HCT116 (cell line): Measurements from ENCODE around the gene HERPUD1. TPM values are rescaled to one million over a fixed set of nuclear protein-coding genes. Genes with fewer than 3 reads are reported as not detected.

Experiments used
- ATAC-seq: fragments of 200-7000 bp; cut with Tn5 transposase; 2 replicates; pipeline ENCODE4 v1.9.1; 2020; ENCODE audit warnings: mild to moderate bottlenecking, moderate library complexity
- BruUV-seq: library from RNA; stranded (reverse); fragments of 400-500 nt; replicated peaks from 2 replicates; lab custom pipeline; 2021; lab: Mats Ljungman, UMichigan
- CTCF ChIA-PET: fragments of 300-600 bp; sonication (Branson Sonifier 250); formaldehyde crosslinking; loops from one replicate; lab custom pipeline; 2021; ENCODE audit warnings: antibody characterized with exemption; lab: Charles Lee
- POLR2A ChIA-PET: fragments of 300-600, 350-600 bp; sonication (Branson Sonifier 250); formaldehyde crosslinking; loops from one replicate; lab custom pipeline; 2021; ENCODE audit warnings: antibody characterized with exemption; lab: Charles Lee
- RAD21 ChIA-PET, 2 experiments: fragments of 300-600 bp; sonication (Branson Sonifier 250); formaldehyde crosslinking; loops; one replicate each; lab custom pipeline; 2023; ENCODE audit warnings: low total read pairs in 2 of 2; ENCODE audit not compliant: uncharacterized antibody in 2 of 2, unreplicated experiment in 2 of 2, low non-redundant PET in 1 of 2; lab: Charles Lee
- DNase-seq: peaks from one replicate; pipeline ENCODE4 v3.0.0-alpha.2; 2010; ENCODE audit warnings: low read depth, low spot score
- H2AFZ ChIP-seq: fragments of 200-600 bp; shearing (Covaris generic), sonication (generic); 2 replicates; pipeline ENCODE4 v1.6.1; 2017; ENCODE audit warnings: low read depth, mixed run types, mixed read lengths, antibody characterized with exemption, low read length; ENCODE audit not compliant: poor library complexity, severe bottlenecking
- H3K27ac ChIP-seq: 2 replicates; pipeline ENCODE4 v1.5.1; 2012; ENCODE audit warnings: low read depth, low read length
- H3K27me3 ChIP-seq: fragments of 200-600 bp; sonication (generic); 2 replicates; pipeline ENCODE4 v1.6.1; 2016; ENCODE audit warnings: mixed run types, low read length, mixed read lengths; ENCODE audit not compliant: insufficient read depth
- H3K36me3 ChIP-seq, 2 experiments: fragments of 200-500 bp in 1 of 2; fragments of 200-600 bp in 1 of 2; sonication (Bioruptor generic) in 1 of 2; sonication (generic) in 1 of 2; 2 replicates each; pipeline versions ENCODE4 v1.5.1 to v1.6.1; 2014 to 2016; ENCODE audit warnings: low read length in 2 of 2, inconsistent platforms in 1 of 2, mixed read lengths in 1 of 2, mixed run types in 1 of 2; ENCODE audit not compliant: insufficient read depth in 2 of 2, control insufficient read depth in 1 of 2
- H3K4me1 ChIP-seq, 2 experiments: fragments of 200-600 bp in 1 of 2; sonication (generic) in 1 of 2; 2 replicates each; pipeline versions ENCODE4 v1.5.1 to v1.6.1; 2012 to 2017; ENCODE audit warnings: low read length in 2 of 2, inconsistent platforms in 1 of 2, mild to moderate bottlenecking in 1 of 2, mixed read lengths in 1 of 2, mixed run types in 1 of 2, moderate library complexity in 1 of 2; ENCODE audit not compliant: insufficient read depth in 2 of 2, control insufficient read depth in 1 of 2
- H3K4me2 ChIP-seq: fragments of 200-600 bp; sonication (generic); 2 replicates; pipeline ENCODE4 v1.6.1; 2017; ENCODE audit warnings: mixed run types, low read length, mixed read lengths
- H3K4me3 ChIP-seq, 2 experiments: fragments of 200-600 bp in 1 of 2; sonication (generic) in 1 of 2; replicated peaks in 1 of 2; 2 replicates each; pipeline ENCODE4 v1.5.1; 2011 to 2016; ENCODE audit warnings: low read length in 2 of 2, control low read depth in 1 of 2, low read depth in 1 of 2, mild to moderate bottlenecking in 1 of 2, mixed read lengths in 1 of 2, mixed run types in 1 of 2
- H3K79me2 ChIP-seq: fragments of 200-600 bp; sonication (generic); 2 replicates; pipeline ENCODE4 v1.6.1; 2017; ENCODE audit warnings: mild to moderate bottlenecking, mixed run types, low read length, moderate library complexity, mixed read lengths; ENCODE audit not compliant: insufficient read depth
- H3K9ac ChIP-seq: fragments of 200-600 bp; sonication (generic); 2 replicates; pipeline ENCODE4 v1.6.1; 2016; ENCODE audit warnings: low read length, mixed read lengths
- H3K9me2 ChIP-seq: fragments of 200-600 bp; sonication (generic), shearing (Covaris generic); 2 replicates; pipeline ENCODE4 v1.6.1; 2017; ENCODE audit warnings: mixed run types, mild to moderate bottlenecking, moderate library complexity; ENCODE audit not compliant: insufficient read depth
- H3K9me3 ChIP-seq, 2 experiments: fragments of 200-500 bp in 1 of 2; fragments of 200-600 bp in 1 of 2; sonication (Bioruptor generic) in 1 of 2; sonication (generic) in 1 of 2; 2 replicates each; pipeline ENCODE4 v1.6.1; 2014 to 2017; ENCODE audit warnings: low read length in 2 of 2, mixed read lengths in 2 of 2, inconsistent platforms in 1 of 2, low read depth in 1 of 2, mild to moderate bottlenecking in 1 of 2, mixed run types in 1 of 2, moderate library complexity in 1 of 2; ENCODE audit not compliant: control insufficient read depth in 1 of 2, insufficient read depth in 1 of 2
- H4K20me1 ChIP-seq: fragments of 200-600 bp; sonication (generic), shearing (Covaris generic); 2 replicates; pipeline ENCODE4 v1.6.1; 2017; ENCODE audit warnings: mixed run types, mild to moderate bottlenecking, moderate library complexity; ENCODE audit not compliant: insufficient read depth
- CBX3 ChIP-seq: IDR thresholded peaks from 2 replicates; pipeline ENCODE4 v1.6.1; 2012; ENCODE audit warnings: low read depth
- CEBPB ChIP-seq: IDR thresholded peaks from 2 replicates; pipeline ENCODE4 v1.6.1; 2012; ENCODE audit warnings: low read depth
- FOSL1 ChIP-seq: IDR thresholded peaks from 2 replicates; pipeline ENCODE4 v1.6.1; 2012; ENCODE audit warnings: low read depth
- JUND ChIP-seq: IDR thresholded peaks from 2 replicates; pipeline ENCODE4 v1.6.1; 2012
- SIN3A ChIP-seq: IDR thresholded peaks from 2 replicates; pipeline ENCODE4 v1.6.1; 2012; ENCODE audit warnings: low read depth
- SP1 ChIP-seq: IDR thresholded peaks from 2 replicates; pipeline ENCODE4 v1.6.1; 2012; ENCODE audit warnings: low read depth
- SRF ChIP-seq: IDR thresholded peaks from 2 replicates; pipeline ENCODE4 v1.6.1; 2012; ENCODE audit warnings: low read depth
- TCF7L2 ChIP-seq: IDR thresholded peaks from 2 replicates; pipeline ENCODE4 v1.7.0; 2011; ENCODE audit warnings: borderline replicate concordance, inconsistent platforms; ENCODE audit not compliant: insufficient read depth, insufficient read length; ENCODE audit errors: extremely low read depth
- intact Hi-C: fragments of 100-400 bp; cut with micrococcal nuclease; formaldehyde crosslinking; loops from 2 replicates; pipeline ENCODE4 v1.10.0; 2022
- total RNA-seq: library from RNA; stranded (reverse); gene quantifications from one replicate; pipeline ENCODE4 v1.2.1, GENCODE V29; 2021; ENCODE audit not compliant: unreplicated experiment
- TF ChIP-seq, protein P1 (sequence below): IDR thresholded peaks from 2 replicates; pipeline ENCODE4 v1.6.1; 2012
- TF ChIP-seq, protein P2 (sequence below): IDR thresholded peaks from 2 replicates; pipeline ENCODE4 v1.6.1; 2012
- TF ChIP-seq, protein P3 (sequence below), 3 experiments: fragments of 200-600 bp in 1 of 3; sonication (generic) in 1 of 3; IDR thresholded peaks in 2 of 3; conservative IDR thresholded peaks in 1 of 3; 2 replicates each; pipeline ENCODE4 v1.5.1; 2012 to 2017; ENCODE audit warnings: low read depth in 2 of 3, low read length in 2 of 3, antibody characterized with exemption in 1 of 3, borderline replicate concordance in 1 of 3, control low read depth in 1 of 3, mild to moderate bottlenecking in 1 of 3, mixed read lengths in 1 of 3, mixed run types in 1 of 3, moderate library complexity in 1 of 3; ENCODE audit not compliant: insufficient read depth in 1 of 3

The HERPUD1 gene
- total RNA-seq, 1 experiment from 2014 or later, result 113 TPM

DNA sequence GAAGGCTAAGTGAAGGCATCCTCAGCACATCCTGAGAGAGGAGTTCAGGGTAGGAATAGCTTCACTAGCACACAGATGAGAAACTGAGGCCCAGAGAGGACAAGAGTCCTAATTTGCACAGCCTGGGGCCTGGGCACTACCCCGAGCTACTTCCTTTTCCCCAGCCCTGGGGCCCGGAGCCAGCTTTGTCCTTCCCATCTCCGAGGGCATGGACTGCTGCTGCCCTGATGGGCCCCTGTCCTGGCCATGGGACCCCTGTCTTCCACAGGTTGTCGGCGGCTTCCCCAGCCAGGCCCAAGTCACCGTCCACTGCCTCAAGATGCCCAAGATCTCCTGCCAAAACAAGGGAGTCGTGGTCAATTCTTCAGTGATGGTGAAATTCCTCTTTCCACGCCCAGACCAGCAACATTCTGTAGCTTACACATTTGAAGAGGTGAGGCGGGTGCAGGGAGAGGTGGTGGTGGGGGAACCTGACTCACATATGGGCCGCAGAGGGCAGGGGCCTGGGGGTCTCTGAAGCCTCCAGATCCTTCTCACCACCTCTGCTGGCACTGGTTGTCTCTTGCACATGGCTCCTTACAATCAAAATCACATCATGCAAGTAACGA, 46.0 kb downstream of the HERPUD1 start:
- Histone ChIP-seq H3K27ac (no peak overlapping the region), H3K27me3 (no peaks in the 10 kb centered on the region), H2AFZ (no peak overlapping the region), H4K20me1 (no peaks in the 10 kb centered on the region), H3K36me3 (no peaks in the 10 kb centered on the region), H3K9me2 (no peaks in the 10 kb centered on the region), H3K9me3 (no peaks in the 10 kb centered on the region), H3K4me3 (no peak overlapping the region), H3K4me2 (no peak overlapping the region), H3K9ac (no peak overlapping the region), H3K4me1 (no peaks in the 10 kb centered on the region), H3K79me2 (no peaks in the 10 kb centered on the region)
- TF ChIP-seq CBX3 (no peak), TCF7L2 (no peak), SP1 (no peak), SRF (no peak), JUND (no peak), CEBPB (no peak), SIN3A (no peak), FOSL1 (no peak)
- TF ChIP-seq, protein P1, sequence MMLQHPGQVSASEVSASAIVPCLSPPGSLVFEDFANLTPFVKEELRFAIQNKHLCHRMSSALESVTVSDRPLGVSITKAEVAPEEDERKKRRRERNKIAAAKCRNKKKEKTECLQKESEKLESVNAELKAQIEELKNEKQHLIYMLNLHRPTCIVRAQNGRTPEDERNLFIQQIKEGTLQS, result no peak
- TF ChIP-seq, protein P2, sequence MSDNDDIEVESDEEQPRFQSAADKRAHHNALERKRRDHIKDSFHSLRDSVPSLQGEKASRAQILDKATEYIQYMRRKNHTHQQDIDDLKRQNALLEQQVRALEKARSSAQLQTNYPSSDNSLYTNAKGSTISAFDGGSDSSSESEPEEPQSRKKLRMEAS, result no peak
- TF ChIP-seq, protein P3, sequence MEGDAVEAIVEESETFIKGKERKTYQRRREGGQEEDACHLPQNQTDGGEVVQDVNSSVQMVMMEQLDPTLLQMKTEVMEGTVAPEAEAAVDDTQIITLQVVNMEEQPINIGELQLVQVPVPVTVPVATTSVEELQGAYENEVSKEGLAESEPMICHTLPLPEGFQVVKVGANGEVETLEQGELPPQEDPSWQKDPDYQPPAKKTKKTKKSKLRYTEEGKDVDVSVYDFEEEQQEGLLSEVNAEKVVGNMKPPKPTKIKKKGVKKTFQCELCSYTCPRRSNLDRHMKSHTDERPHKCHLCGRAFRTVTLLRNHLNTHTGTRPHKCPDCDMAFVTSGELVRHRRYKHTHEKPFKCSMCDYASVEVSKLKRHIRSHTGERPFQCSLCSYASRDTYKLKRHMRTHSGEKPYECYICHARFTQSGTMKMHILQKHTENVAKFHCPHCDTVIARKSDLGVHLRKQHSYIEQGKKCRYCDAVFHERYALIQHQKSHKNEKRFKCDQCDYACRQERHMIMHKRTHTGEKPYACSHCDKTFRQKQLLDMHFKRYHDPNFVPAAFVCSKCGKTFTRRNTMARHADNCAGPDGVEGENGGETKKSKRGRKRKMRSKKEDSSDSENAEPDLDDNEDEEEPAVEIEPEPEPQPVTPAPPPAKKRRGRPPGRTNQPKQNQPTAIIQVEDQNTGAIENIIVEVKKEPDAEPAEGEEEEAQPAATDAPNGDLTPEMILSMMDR (IDR thresholded peaks at IDR 0.05 in 2 of 3, conservative IDR thresholded peaks at IDR 0.05 in 1 of 3; ENCODE audit: borderline replicate concordance in 1 of 3, insufficient read depth in 1 of 3, low read depth in 2 of 3, low read length in 2 of 3), result no peak
- no TSS peak for BruUV-seq
- intact Hi-C loops, result no loop called here
- ATAC-seq (no peak), DNase-seq (no peak)
- CTCF ChIA-PET, result interaction anchor here (3.1 kb wide), 1 partner anchor 13 kb away, joined by 12 read pairs; no protein-coding TSS in a partner anchor
- POLR2A ChIA-PET, result no interaction called here
- RAD21 ChIA-PET, result no interaction called here
